Measurements from ENCODE around the gene PPP4R2.

- TF ChIP-seq CTCF (IDR thresholded peaks at IDR 0.05) (no peak), POLR2A (IDR thresholded peaks at IDR 0.05) (no peak)
Measured at GRCh38 chr3:73055583-73055982, 59.0 kb downstream of the PPP4R2 start.
